ENCODE measurements around the gene UBE2O.

DNA sequence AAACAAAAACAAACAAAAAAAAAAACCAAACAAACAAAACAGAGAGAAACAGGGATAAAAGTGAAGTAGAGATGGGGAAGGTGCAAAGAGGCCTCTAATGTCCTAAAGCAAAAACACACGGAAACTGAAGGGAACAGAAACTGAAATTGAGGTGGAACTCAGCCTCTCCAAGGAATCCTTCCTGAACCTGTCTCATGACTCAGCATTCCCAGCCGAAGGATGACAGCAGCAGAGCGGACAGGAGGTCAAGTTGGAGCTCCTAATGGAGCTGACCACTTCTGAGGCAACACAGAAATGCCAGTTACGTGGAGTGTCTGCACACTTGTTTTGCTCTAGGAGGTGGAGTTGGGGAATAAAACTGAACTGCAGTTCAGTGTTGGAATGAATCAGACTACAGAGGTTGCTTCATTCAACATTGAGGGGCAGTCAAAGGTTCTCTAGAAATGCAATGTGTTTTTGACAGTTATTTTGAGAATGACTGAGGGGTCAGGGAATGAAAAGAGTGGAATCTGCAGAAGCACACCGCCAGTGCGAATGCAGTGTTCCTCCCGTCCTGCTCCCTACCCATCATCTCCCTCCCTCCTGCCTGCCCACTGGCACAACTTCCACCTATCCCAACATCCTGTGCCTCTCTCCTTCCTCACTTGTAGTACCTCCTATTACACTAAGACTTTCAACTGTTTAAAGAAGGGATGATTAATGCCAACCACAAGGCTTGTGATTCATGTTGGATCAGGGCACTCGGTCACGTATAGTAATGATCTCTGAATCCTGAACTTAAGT, 6.3 kb downstream of the UBE2O start:
- TF ChIP-seq, protein P1, sequence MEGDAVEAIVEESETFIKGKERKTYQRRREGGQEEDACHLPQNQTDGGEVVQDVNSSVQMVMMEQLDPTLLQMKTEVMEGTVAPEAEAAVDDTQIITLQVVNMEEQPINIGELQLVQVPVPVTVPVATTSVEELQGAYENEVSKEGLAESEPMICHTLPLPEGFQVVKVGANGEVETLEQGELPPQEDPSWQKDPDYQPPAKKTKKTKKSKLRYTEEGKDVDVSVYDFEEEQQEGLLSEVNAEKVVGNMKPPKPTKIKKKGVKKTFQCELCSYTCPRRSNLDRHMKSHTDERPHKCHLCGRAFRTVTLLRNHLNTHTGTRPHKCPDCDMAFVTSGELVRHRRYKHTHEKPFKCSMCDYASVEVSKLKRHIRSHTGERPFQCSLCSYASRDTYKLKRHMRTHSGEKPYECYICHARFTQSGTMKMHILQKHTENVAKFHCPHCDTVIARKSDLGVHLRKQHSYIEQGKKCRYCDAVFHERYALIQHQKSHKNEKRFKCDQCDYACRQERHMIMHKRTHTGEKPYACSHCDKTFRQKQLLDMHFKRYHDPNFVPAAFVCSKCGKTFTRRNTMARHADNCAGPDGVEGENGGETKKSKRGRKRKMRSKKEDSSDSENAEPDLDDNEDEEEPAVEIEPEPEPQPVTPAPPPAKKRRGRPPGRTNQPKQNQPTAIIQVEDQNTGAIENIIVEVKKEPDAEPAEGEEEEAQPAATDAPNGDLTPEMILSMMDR (IDR thresholded peaks at IDR 0.05; ENCODE audit: low read length): no peak
- TF ChIP-seq EZH2 (optimal IDR thresholded peaks at IDR 0.05; ENCODE audit: low read depth, low read length) (no peak), EZH2phosphoT487 (IDR thresholded peaks at IDR 0.05; ENCODE audit: low read length) (no peak)

Measured in MM.1S (cell line).